GM15510 (cell line): ENCODE data around the gene WSB1.

ENCODE experiments used
- POLR2A ChIP-seq: IDR thresholded peaks from 3 replicates; pipeline ENCODE4 v1.6.1; 2011; ENCODE audit warnings: borderline replicate concordance; ENCODE audit not compliant: insufficient read length; ENCODE audit errors: extremely low read depth

WSB1 gene

DNA sequence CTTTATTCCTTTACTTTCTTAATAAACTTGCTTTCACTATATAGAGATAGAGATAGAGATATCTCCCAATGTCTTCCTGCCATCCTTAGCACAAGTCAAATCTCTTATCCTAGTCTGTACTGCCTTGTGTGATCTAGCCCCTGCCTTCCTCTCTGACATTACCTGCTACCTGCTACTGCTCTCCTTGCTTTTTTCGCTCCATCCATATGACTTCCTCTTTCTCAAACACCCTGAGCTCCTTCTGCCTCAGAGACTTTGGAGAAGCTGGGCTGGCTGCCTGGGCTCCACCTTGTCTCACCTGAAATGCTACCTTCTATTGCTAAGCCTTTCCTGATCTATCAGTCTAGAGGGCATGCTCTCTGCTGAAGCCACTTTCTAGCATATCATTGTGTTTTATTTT lies 24.7 kb upstream of the WSB1 start:
- no peak for TF ChIP-seq POLR2A

DNA sequence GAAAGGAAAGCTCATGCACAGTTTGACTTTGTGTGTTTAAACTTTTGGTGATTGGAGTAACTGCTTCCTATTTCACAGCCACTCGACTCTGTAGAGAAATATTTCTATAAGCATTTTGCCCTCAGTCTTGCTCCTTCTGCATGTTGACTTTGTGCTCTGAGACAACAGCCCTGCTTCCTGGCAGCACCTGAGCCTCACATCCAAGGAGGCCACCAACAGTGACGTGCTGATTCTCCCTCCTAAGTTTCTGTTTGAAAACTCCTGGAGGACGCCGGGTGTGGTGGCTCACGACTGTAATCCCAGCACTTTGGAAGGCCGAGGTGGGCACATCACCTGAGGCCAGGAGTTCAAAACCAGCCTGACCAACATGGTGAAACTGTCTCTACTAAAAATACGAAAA lies 23.9 kb upstream of the WSB1 start:
- TF ChIP-seq POLR2A: no peak

DNA sequence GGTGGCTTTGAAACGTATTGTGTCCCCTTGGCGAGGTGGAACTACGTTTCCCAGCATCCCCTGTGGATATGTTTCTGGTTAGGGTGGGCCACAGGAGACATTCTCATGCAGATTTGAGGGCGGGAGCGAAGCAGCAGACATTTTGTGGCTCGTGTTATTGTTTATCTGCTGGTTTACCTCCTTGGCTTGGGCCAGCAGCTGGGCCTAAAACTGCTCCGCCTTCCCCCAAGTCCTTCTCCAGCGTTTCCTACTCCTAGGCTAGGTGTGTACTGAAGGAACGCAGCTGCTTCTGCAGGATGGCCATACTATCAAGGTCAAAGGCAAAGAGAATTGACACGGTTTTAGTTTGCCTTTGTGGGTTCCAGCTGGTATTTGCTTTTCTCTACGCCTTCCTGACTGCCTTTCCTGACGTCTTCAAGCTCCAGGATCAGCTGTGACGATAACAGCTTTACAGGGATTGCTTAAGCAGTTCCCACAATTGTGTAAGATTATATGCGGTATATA lies 17.2 kb upstream of the WSB1 start:
- no peak for TF ChIP-seq POLR2A

DNA sequence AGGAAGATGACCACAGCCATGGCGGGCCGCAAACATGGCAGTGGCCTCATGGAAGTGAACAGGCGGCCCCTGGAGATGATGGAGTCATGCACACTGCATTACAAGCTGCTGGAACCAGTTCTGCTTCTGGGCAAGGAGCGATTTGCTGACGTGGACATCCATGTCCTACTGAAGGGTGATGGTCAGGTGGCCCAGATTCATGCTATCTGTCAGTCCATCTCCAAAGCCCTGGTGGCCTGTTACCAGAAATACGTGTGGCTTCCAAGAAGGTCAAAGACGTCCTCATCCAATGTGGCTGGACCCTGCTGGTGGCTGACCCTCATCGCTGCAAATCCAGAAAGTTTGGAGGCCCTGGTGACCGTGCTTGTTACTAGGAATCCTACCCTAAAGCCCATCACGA lies 13.4 kb upstream of the WSB1 start:
- TF ChIP-seq POLR2A: no peak

DNA sequence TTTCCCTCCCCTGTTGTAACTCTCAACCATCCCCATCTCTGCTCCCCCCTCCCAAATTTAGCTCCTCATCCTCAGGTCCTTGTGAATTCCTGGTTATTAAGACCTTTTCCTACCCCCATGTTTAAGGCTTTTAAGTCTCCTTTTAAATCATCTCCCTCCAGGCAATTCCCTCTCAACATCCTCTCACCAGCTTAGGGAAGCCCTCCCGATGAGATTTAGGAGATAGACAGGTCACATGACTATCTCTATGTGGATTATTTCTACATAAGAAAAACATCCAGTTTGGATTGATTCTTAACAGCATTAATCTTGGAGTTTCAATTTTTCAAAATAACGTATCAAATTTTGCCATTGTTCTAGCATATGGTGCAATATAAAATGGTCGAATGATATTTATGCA lies 12.5 kb upstream of the WSB1 start:
- TF ChIP-seq POLR2A: no peak

DNA sequence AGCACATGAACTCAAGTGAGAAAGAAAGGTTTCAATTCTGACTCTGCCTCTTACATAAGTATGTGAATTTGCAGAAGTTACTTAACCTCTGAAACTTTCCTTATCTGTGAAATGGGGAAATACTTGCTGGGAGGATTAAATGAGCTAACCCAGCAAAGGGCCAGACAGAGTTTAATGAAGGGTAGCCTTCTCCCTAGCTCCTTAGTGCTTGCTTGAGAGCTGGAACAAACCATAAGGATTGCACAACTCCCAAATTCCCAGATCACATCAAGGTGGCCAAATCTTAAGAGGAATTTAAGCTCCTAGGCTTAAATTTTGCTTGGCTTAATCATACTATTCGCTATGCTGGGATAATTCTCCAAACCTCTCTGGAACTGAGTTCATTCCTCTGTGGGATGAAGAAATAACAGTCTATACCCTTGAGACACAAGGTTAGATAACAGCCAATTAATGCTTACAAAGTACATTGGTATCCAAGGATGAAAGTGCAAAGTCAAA lies 11.8 kb upstream of the WSB1 start:
- no peak for TF ChIP-seq POLR2A

DNA sequence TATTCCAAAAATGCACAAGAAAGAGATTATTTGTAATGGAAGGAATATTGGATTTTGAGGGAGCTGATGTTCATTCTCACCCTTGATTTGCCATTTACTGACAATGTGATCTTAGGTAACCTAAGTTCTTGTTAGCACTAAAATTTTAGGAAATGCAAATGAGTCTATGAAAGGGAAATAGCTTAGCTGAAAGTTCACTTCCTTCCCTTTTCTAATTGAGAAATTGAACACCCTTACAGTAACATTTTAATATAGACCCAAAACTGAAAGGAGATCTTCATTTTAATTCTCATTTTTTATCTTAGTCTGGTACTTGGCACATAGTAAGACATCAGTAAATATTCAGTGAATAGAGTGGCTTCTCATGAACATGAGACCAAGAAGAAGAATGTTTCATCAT lies 10.9 kb upstream of the WSB1 start:
- no peak for TF ChIP-seq POLR2A

DNA sequence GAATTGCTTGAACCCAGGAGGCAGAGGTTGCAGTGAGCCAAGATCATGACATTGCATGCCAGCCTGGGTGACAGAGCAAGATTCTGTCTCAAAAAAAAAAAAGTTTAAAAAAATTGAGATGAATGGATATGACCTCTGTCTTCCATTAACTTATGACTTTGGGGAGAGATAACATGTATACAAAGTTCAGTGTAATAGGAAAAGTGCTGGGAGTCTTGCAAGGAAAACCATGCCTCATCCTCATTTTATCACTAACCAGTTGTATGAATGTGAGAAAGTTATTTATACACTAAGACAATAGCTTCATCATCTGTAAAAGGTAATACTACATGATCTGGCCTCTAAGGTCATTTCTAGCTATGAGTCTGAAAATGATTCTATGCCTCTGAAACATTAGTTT lies 10.2 kb upstream of the WSB1 start:
- TF ChIP-seq POLR2A: no peak

DNA sequence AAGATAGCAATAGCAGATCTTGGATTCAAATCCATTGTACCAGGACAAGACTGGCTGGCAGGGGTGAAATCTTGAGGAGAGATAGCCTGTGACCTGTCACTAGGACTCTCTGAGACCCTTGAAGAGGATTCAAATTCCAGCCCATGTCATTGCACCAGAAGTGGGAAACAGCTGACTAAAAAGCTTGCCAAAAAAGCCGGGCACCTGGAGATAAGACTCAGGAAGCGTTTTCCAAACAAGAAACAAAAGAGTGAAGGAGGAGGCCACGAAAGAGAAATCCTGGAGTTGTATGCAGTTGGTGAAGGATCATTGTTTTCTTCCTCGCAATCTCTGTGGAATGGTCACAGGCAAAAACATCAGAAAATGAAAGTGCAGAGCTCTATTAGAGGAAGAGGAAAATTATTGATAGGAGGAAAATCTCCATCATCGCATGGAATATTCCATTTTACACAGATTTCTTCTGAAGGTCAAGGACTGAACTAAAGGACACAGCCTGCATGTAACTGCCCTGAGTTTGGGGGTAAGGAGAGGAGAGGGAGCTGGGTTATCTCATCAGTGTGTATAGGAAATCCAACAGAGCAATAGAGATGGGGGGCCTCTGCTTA lies 9.0 kb upstream of the WSB1 start:
- no peak for TF ChIP-seq POLR2A

DNA sequence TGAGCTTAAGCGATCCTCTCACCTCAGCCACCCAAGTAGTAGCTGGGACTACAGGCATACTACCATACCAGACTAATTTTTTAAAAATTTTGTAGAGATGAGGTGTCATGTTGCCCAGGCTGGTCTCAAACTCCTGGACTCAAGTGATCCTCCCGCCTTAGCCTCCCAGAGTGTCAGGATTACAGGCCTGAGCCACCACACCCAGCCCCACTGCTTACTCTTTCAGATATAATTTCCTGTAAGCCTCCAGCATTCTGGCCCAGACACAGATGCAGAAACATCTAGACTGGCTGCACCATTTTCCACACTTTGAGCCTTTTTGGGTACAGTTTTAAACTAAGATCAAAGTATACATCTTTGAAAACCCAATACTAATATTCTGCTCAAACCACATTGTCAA lies 8.4 kb upstream of the WSB1 start:
- no peak for TF ChIP-seq POLR2A

DNA sequence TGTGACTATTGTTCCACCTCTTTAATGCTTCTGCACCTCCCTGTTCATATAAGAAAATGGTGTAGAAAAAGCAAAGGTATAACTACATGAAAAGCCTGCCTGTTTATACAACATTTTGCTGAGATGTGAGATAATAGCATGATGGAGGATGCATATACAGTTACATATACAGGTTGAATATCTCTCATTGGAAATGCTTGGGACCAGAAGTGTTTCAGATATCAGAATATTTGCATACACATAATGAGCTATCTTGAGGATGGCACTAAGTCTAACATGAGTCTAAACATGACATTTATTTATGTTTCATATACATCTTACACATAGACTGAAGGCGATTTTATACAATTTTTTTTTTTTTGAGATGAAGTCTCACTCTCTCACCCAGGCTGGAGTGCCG lies 5.7 kb upstream of the WSB1 start:
- TF ChIP-seq POLR2A: no peak

DNA sequence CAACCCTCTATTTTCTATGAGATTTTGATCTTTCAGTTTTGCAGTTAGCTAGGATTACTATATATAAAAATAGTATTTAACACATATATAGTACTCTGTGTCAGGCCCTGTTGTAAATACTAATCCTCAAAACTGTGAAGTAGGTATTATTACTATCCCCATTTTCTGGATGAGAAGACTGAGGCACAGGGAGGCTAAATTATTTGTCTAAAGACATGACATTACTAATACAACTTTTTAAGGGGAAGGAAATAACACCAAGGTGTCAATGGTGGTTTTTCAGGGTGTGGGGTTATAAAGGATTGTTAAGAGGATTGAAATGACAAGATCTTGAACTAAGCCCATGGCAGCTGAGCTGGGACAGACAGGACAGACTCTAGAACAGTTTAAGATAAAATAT lies 4.1 kb upstream of the WSB1 start:
- TF ChIP-seq POLR2A: no peak

DNA sequence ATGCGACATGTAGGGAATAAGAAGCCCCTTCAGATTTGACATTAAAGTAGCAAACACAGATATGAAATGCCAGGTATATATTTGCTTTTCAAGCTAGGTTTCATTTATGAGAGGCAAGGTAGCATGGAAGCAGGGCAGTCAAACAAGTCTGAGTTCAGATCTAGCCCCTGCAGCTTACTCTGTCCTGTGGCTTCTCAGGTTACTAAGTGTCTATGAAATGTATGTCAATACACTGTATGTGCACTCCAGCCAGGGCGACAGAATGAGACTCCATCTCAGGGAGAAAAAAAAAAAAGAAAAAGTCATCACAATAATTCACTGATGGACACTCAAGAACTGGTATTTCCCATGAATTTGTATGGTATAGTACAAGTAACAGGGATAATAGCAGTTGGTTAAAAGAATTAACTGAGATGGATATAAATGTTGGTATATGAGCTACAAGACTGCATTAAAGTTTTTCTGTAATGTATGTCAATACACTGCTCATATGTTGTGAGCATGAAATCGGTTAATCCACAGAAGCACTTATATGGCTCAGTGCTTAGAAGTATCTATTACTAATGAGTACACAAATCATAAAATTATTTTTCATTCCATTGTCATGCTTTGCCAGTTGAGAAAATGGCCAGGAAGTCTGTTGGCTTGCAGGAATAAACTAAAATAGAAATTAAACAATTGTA lies 2.9 kb upstream of the WSB1 start:
- TF ChIP-seq POLR2A: no peak

DNA sequence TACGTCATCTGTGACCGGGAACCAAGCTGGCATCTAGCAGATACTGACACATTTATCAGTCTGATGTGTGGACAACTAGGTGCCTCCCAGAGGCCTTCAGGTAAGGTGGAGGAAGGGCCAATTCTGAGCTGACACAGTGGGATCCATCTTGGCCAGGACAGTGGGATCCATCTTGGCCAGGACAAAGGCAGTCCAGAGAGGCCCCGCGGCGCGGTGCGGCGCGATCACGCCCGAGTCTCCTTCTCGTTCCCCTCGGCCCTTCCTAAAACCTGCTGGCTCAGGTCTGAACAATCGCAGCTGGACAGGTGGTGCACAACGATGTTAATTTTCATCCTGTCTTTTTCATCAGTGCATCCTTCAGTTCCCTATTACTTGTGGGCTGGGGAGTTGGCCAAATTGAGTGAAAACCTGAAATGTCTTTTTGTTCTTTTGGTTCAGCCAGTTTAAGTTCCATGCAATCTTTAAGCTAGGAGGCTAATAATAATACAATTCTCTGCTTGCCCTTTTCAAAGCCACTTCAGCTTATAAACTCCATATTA lies 486 bp upstream of the WSB1 start:
- no peak for TF ChIP-seq POLR2A

DNA sequence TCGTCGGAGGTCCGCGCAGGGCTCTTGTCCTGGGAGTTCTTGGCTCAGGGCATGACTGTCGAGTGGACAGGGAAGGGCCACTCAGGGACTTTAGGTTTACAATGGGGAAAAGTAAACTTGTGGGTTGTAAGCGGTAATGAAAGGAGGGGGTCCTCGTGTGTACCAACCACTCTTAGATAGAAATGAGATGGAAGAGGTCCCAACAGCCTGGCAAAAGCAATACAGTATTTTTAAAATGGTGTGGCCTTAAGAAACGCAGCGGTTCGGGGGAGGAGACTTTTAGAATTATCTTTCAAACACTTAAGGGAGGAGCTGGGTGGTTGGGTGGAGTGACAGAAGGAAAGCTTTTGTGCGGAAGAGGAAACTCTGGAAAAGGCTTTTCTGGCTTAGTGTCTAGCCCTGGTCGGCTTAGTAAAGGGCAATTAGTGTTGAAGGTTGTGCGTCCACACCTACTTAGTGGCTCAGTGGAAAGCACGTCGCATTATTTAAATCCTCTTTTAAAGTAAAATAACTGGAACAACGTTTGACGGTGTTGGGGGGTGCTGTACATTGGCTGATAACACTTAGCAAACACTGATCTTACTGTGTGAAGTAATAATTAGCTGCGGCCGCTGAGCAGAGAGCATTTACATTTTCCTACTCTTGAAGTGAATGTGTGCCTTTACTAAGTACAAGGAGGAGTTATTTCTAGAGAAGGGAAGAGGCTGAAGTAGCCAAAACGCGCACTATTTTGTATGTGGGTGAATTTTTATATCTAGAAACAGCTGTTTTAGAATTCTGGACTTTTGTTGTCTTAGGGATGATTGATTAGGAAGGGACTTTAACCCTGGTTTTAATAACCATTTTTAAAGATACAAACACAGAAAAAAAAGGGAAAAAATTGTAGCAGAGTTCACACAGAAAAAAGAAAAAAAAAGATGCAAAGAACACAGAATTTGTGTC lies 1.0 kb downstream of the WSB1 start:
- peak; percentile 11 for TF ChIP-seq POLR2A
